Hepatocyte (in vitro differentiated cells): ENCODE results near the gene TGFB1.

Experiments
- EZH2 ChIP-seq: fragments of 200-600 bp; sonication (generic); IDR thresholded peaks from 2 replicates; pipeline ENCODE4 v1.6.1; 2016; ENCODE audit warnings: antibody characterized with exemption, mild to moderate bottlenecking, borderline replicate concordance
- TF ChIP-seq, protein P1 (sequence below): fragments of 200-600 bp; sonication (generic); IDR thresholded peaks from 2 replicates; pipeline ENCODE4 v1.5.1; 2016; ENCODE audit warnings: antibody characterized with exemption, mild to moderate bottlenecking; ENCODE audit not compliant: poor library complexity

DNA sequence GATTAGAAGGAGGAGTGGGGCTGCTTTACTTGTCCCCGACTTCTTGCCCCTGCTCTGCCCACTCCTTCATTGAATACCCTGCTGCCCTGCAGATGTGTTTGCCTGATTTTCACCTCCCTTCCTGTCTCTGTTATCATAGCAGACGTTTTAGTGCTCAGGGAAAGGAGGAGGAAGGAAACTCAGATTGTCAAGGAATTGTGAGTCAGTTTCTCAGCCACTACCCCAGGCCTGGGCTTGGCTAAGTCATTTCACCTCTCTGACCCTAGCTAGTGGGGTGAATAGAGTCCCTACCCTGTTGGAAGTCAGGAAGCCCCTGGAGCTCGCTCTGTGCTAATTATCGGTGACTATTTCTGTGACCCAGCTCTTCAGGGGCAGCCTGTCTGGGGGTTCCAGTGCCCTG, 47.8 kb upstream of the TGFB1 start:
- TF ChIP-seq, protein P1, sequence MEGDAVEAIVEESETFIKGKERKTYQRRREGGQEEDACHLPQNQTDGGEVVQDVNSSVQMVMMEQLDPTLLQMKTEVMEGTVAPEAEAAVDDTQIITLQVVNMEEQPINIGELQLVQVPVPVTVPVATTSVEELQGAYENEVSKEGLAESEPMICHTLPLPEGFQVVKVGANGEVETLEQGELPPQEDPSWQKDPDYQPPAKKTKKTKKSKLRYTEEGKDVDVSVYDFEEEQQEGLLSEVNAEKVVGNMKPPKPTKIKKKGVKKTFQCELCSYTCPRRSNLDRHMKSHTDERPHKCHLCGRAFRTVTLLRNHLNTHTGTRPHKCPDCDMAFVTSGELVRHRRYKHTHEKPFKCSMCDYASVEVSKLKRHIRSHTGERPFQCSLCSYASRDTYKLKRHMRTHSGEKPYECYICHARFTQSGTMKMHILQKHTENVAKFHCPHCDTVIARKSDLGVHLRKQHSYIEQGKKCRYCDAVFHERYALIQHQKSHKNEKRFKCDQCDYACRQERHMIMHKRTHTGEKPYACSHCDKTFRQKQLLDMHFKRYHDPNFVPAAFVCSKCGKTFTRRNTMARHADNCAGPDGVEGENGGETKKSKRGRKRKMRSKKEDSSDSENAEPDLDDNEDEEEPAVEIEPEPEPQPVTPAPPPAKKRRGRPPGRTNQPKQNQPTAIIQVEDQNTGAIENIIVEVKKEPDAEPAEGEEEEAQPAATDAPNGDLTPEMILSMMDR: no peak
- no peak for TF ChIP-seq EZH2
